ENCODE results near the gene SPDYE2B. TPM values are rescaled to one million over a fixed set of nuclear protein-coding genes. Genes with fewer than 3 reads are reported as not detected.
"Not testable (repeated sequence)": the region's sequence is repeated elsewhere in the genome, so short reads cannot be mapped to it uniquely, and the experiment has no call there.

SPDYE2B gene
- total and polyA plus RNA-seq, 2 donors (not counting 3 experiments of a cell fraction or from before 2014, with no cell fraction given): not detected

GRCh38 chr7:102613575-102614345 lies 36.4 kb upstream of the SPDYE2B start:
- H2AFZ ChIP-seq (ENCODE audit: low read depth, low read length); H3K9me3 ChIP-seq (replicated peaks; ENCODE audit: control insufficient read depth, insufficient read depth, low read length); H3K36me3 ChIP-seq (ENCODE audit: control insufficient read depth in 2 of 2, extremely low read depth in 1 of 2, insufficient read depth in 2 of 2, low read length in 2 of 2); CTCF ChIA-PET; H3K4me3 ChIP-seq (replicated peaks in 1 of 3; ENCODE audit: insufficient read depth in 1 of 3, low read depth in 1 of 3, low read length in 3 of 3); H3K79me2 ChIP-seq (ENCODE audit: control insufficient read depth, insufficient read depth, low read length); DNase-seq (ENCODE audit: low read depth, low spot score); H3K27me3 ChIP-seq (ENCODE audit: control insufficient read depth in 2 of 2, insufficient read depth in 2 of 2, low read length in 2 of 2); H3K27ac ChIP-seq (ENCODE audit: insufficient read depth, low read depth, low read length); H3K4me1 ChIP-seq (ENCODE audit: control insufficient read depth, extremely low read depth, insufficient read depth, low read length); H3K4me2 ChIP-seq (ENCODE audit: insufficient read depth, low read length); H4K20me1 ChIP-seq (replicated peaks; ENCODE audit: control insufficient read depth, extremely low read depth, insufficient read depth, low read length); H3K9me1 ChIP-seq (replicated peaks; ENCODE audit: control insufficient read depth, extremely low read depth, insufficient read depth, low read length); intact Hi-C loops (cut with micrococcal nuclease); dilution Hi-C loops (cut with MboI; ENCODE audit: extremely low pct_ligation_motif_present, low sequenced_read_pairs); H3K9ac ChIP-seq (replicated peaks; ENCODE audit: extremely low read depth, insufficient read depth, low read length); POLR2A ChIA-PET; BruUV-seq (replicated peaks): not testable (repeated sequence)
- FAIRE-seq: peak; percentile 52

- H3K36me3 ChIP-seq (ENCODE audit: control insufficient read depth in 2 of 2, extremely low read depth in 1 of 2, insufficient read depth in 2 of 2, low read length in 2 of 2); H3K9me3 ChIP-seq (replicated peaks; ENCODE audit: control insufficient read depth, insufficient read depth, low read length); H3K27me3 ChIP-seq (ENCODE audit: control insufficient read depth in 2 of 2, insufficient read depth in 2 of 2, low read length in 2 of 2); dilution Hi-C loops (cut with MboI; ENCODE audit: extremely low pct_ligation_motif_present, low sequenced_read_pairs); H3K9me1 ChIP-seq (replicated peaks; ENCODE audit: control insufficient read depth, extremely low read depth, insufficient read depth, low read length); POLR2A ChIA-PET; H4K20me1 ChIP-seq (replicated peaks; ENCODE audit: control insufficient read depth, extremely low read depth, insufficient read depth, low read length); H3K4me2 ChIP-seq (ENCODE audit: insufficient read depth, low read length); H3K27ac ChIP-seq (ENCODE audit: insufficient read depth, low read depth, low read length); H3K4me1 ChIP-seq (ENCODE audit: control insufficient read depth, extremely low read depth, insufficient read depth, low read length); CTCF ChIA-PET; BruUV-seq (replicated peaks); intact Hi-C loops (cut with micrococcal nuclease); H2AFZ ChIP-seq (ENCODE audit: low read depth, low read length); H3K4me3 ChIP-seq (replicated peaks in 1 of 3; ENCODE audit: insufficient read depth in 1 of 3, low read depth in 1 of 3, low read length in 3 of 3); H3K79me2 ChIP-seq (ENCODE audit: control insufficient read depth, insufficient read depth, low read length); DNase-seq (ENCODE audit: low read depth, low spot score); H3K9ac ChIP-seq (replicated peaks; ENCODE audit: extremely low read depth, insufficient read depth, low read length): not testable (repeated sequence)
- peak; percentile 84 for FAIRE-seq
Observed at GRCh38 chr7:102614346-102614697, 35.8 kb upstream of the SPDYE2B start.

GRCh38 chr7:102614873-102615272 lies 35.2 kb upstream of the SPDYE2B start:
- H3K4me3 ChIP-seq (replicated peaks in 1 of 3; ENCODE audit: insufficient read depth in 1 of 3, low read depth in 1 of 3, low read length in 3 of 3); CTCF ChIA-PET; FAIRE-seq; H3K36me3 ChIP-seq (ENCODE audit: control insufficient read depth in 2 of 2, extremely low read depth in 1 of 2, insufficient read depth in 2 of 2, low read length in 2 of 2); dilution Hi-C loops (cut with MboI; ENCODE audit: extremely low pct_ligation_motif_present, low sequenced_read_pairs); H3K79me2 ChIP-seq (ENCODE audit: control insufficient read depth, insufficient read depth, low read length); intact Hi-C loops (cut with micrococcal nuclease); POLR2A ChIA-PET; H3K9me3 ChIP-seq (replicated peaks; ENCODE audit: control insufficient read depth, insufficient read depth, low read length); H2AFZ ChIP-seq (ENCODE audit: low read depth, low read length); BruUV-seq (replicated peaks); H3K27me3 ChIP-seq (ENCODE audit: control insufficient read depth in 2 of 2, insufficient read depth in 2 of 2, low read length in 2 of 2); H4K20me1 ChIP-seq (replicated peaks; ENCODE audit: control insufficient read depth, extremely low read depth, insufficient read depth, low read length); H3K4me1 ChIP-seq (ENCODE audit: control insufficient read depth, extremely low read depth, insufficient read depth, low read length); H3K27ac ChIP-seq (ENCODE audit: insufficient read depth, low read depth, low read length); H3K4me2 ChIP-seq (ENCODE audit: insufficient read depth, low read length); H3K9me1 ChIP-seq (replicated peaks; ENCODE audit: control insufficient read depth, extremely low read depth, insufficient read depth, low read length); H3K9ac ChIP-seq (replicated peaks; ENCODE audit: extremely low read depth, insufficient read depth, low read length); DNase-seq (ENCODE audit: low read depth, low spot score): not testable (repeated sequence)

- H3K9me3 ChIP-seq (replicated peaks; ENCODE audit: control insufficient read depth, insufficient read depth, low read length); H3K27ac ChIP-seq (ENCODE audit: insufficient read depth, low read depth, low read length); H2AFZ ChIP-seq (ENCODE audit: low read depth, low read length); H3K9me1 ChIP-seq (replicated peaks; ENCODE audit: control insufficient read depth, extremely low read depth, insufficient read depth, low read length); BruUV-seq (replicated peaks); H3K9ac ChIP-seq (replicated peaks; ENCODE audit: extremely low read depth, insufficient read depth, low read length); DNase-seq (ENCODE audit: low read depth, low spot score); dilution Hi-C loops (cut with MboI; ENCODE audit: extremely low pct_ligation_motif_present, low sequenced_read_pairs); H3K79me2 ChIP-seq (ENCODE audit: control insufficient read depth, insufficient read depth, low read length); H4K20me1 ChIP-seq (replicated peaks; ENCODE audit: control insufficient read depth, extremely low read depth, insufficient read depth, low read length); intact Hi-C loops (cut with micrococcal nuclease); FAIRE-seq; H3K4me1 ChIP-seq (ENCODE audit: control insufficient read depth, extremely low read depth, insufficient read depth, low read length); CTCF ChIA-PET; H3K36me3 ChIP-seq (ENCODE audit: control insufficient read depth in 2 of 2, extremely low read depth in 1 of 2, insufficient read depth in 2 of 2, low read length in 2 of 2); POLR2A ChIA-PET; H3K4me2 ChIP-seq (ENCODE audit: insufficient read depth, low read length); H3K27me3 ChIP-seq (ENCODE audit: control insufficient read depth in 2 of 2, insufficient read depth in 2 of 2, low read length in 2 of 2); H3K4me3 ChIP-seq (replicated peaks in 1 of 3; ENCODE audit: insufficient read depth in 1 of 3, low read depth in 1 of 3, low read length in 3 of 3): not testable (repeated sequence)
Observed at GRCh38 chr7:102615930-102616329, 34.2 kb upstream of the SPDYE2B start.

Measured in endothelial cell of umbilical vein (primary cell).